Heart left ventricle (tissue), 16 donors: Measurements from ENCODE around the gene FKTN. TPM values are rescaled to one million over a fixed set of nuclear protein-coding genes. Genes with fewer than 3 reads are reported as not detected.

Experiments used
- ATAC-seq, 4 donors: fragments of 200-7000 bp; cut with Tn5 transposase; one replicate each; pipeline ENCODE4 v1.9.1; 2020 to 2022; ENCODE audit warnings: moderate library complexity in 4 of 4, mild to moderate bottlenecking in 3 of 4, moderate number of reproducible peaks in 1 of 4
- DNase-seq, 5 donors: peaks; one replicate each; pipeline ENCODE4 v3.0.0-alpha.2; 2020
- H3K27ac ChIP-seq, 12 donors: fragments of 200-600 bp; sonication (generic) in 4 of 12; one replicate each; pipeline versions ENCODE4 v1.5.0 to v1.8.0; 2016 to 2022; ENCODE audit warnings: mild to moderate bottlenecking in 2 of 12
- H3K27me3 ChIP-seq, 9 donors: fragments of 200-600 bp; sonication (generic) in 2 of 9; one replicate each; pipeline versions ENCODE4 v1.5.1 to v1.8.0; 2016 to 2022; ENCODE audit warnings: mild to moderate bottlenecking in 3 of 9
- H3K36me3 ChIP-seq, 9 donors: fragments of 200-600 bp; sonication (generic) in 2 of 9; one replicate each; pipeline versions ENCODE4 v1.5.0 to v1.8.0; 2018 to 2022; ENCODE audit warnings: mild to moderate bottlenecking in 2 of 9
- H3K4me1 ChIP-seq, 12 donors: fragments of 200-600 bp; sonication (generic) in 4 of 12; one replicate each; pipeline versions ENCODE4 v1.5.0 to v1.8.0; 2016 to 2022; ENCODE audit warnings: mild to moderate bottlenecking in 3 of 12
- H3K4me3 ChIP-seq, 12 donors: fragments of 200-600 bp; sonication (generic) in 4 of 12; one replicate each; pipeline versions ENCODE4 v1.5.0 to v1.8.0; 2017 to 2022; ENCODE audit warnings: mild to moderate bottlenecking in 9 of 12, moderate library complexity in 4 of 12
- H3K9me3 ChIP-seq, 12 donors: fragments of 200-600 bp; sonication (generic) in 4 of 12; one replicate each; pipeline versions ENCODE4 v1.5.0 to v1.8.0; 2016 to 2022; ENCODE audit warnings: mild to moderate bottlenecking in 1 of 12
- POLR2A ChIP-seq, 2 donors: fragments of 450-650 bp; IDR thresholded peaks; one replicate each; pipeline ENCODE4 v1.6.1; 2017; ENCODE audit warnings: antibody characterized with exemption in 2 of 2, mild to moderate bottlenecking in 2 of 2, moderate library complexity in 2 of 2
- WGBS, 4 donors: extraction: QIAGEN DNeasy Blood & Tissue Kit in 2 of 4; methylation state at CpG; one replicate each; pipeline versions ENCODE4 v1.1.5 to v1.1.7; 2013 to 2018; 5-methylcytosine and 5-hydroxymethylcytosine counted together
- intact Hi-C, 10 donors: fragments of 100-400 bp; cut with DNase I; formaldehyde crosslinking; loops; one replicate each; pipeline versions ENCODE4 v1.11.1 to v1.14.2; 2022
- polyA plus RNA-seq, 2 donors: library from polyadenylated mRNA; stranded (reverse); fragments of 200-250 nt; gene quantifications; one replicate each; pipeline ENCODE4 v1.2.3, GENCODE V29; 2013
- total RNA-seq, 9 donors: library from RNA; depleted of rRNA in 2 of 9; stranded (reverse); fragments of >200 nt in 2 of 9; fragmentation: NEBNext Ultra II Directional in 3 of 9; extraction: Animal tissue kit (Norgen Biotek cat#: 25700) in 3 of 9; gene quantifications; one replicate each; pipeline versions ENCODE4 v1.1.0 to v1.2.4, GENCODE V29; 2016 to 2023
- TF ChIP-seq, protein P1 (sequence below), 12 donors: fragments of 200-600 bp; sonication (generic) in 4 of 12; IDR thresholded peaks; one replicate each; pipeline versions ENCODE4 v1.5.0 to v1.8.0; 2018 to 2022; ENCODE audit warnings: antibody characterized with exemption in 12 of 12, mild to moderate bottlenecking in 5 of 12
- donor health status: ischemic (EF 13 %, LVEDD 7.1; RV severe dilation, severe dysfunction).
- donor health status: healthy with polysubstance abuse.
- donor health status: DM: no; HTN: yes; CAD: no.
- donor health status: DM: no; HTN: no; CAD: no.
- donor health status: ischemic (EF 25% LVEDD 6.9; RV normal size, moderate dysfunction).
- donor health status: ischemic (EF 25% LVEDD 5.7; RV mildly dilated, moderate dysfunction).
- donor health status: healthy.
- donor health status: DM: yes; HTN: yes; CAD: no.
- donor health status: ischemic (EF 35%, LVEDD 5.7; RV mildly dilated, moderate dysfunction).
- donor health status: nonischemic (EF 11% LVEDD 7.7; RV severe dilation, severe dysfunction).
- donor health status: DM: yes; HTN: yes; CAD: no.
- donor health status: PGD.
- donor health status: ischemic (EF 29% LVEDD 5.4; RV normal size, mild dysfunction).
- donor health status: nonischemic (EF 23%, LVEDD 6.1; RV moderate dilation, normal function).

FKTN gene
- total and polyA plus RNA-seq, 11 donors: 2.3 to 12.9 (median 6.9) TPM

DNA sequence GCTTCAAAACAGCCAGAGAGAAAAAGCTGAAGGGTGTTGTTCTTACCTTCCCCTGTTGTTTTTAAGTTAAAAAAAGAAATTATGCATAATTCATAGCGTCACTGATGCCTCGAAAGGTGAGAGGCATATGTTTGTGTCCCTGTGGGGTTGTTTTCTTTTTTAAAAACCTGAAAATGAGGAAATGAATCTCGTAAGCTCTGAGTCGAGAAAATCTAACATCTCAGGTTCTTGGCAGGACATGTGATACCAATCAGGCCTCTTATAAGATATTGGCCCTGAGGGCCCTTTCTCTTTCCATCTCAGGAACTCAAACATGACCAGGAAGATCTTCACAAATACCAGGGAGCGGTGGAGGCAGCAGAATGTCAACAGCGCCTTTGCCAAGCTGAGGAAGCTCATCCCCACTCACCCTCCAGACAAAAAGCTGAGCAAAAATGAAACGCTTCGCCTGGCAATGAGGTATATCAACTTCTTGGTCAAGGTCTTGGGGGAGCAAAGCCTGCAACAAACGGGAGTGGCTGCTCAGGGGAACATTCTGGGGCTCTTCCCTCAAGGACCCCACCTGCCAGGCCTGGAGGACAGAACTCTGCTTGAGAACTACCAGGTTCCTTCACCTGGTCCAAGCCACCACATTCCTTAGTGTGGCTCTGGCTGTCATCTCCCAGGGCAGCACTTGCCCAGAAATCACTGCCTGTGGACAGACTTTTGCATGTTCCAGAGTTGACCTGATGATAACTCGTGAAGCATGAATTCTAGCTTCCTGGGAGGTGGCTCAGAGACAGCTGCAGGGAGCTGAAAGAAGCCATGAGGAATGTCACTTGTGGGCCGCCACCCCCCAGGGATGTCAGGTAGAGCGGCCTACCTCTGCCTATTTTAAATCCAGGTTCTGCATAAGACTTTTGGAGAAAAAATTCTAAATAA, 104.5 kb downstream of the FKTN start, which contains the start of gene TAL2:
Gene TAL2, plus strand, starts transcription at position 274 of the 921 bp plus-strand sequence. Its CDS starts 40 bp downstream, at position 314.
- WGBS, 4 donors: 85 to 88% (median 86%) methylated on average over 12 of the region's 12 CpGs
- no peak for ATAC-seq
- H3K27ac ChIP-seq: no peak within 1 kb of the TSS
- intact Hi-C loops: no loop called here
- H3K9me3 ChIP-seq: no peaks in the 10 kb centered on the region
- H3K27me3 ChIP-seq: peaks cover 0 to 22% (median 0%) of the 10 kb centered on the region in 9 donors
- H3K4me1 ChIP-seq: no peaks in the 10 kb centered on the region
- no peak for DNase-seq
- no peaks in the 10 kb centered on the region for H3K36me3 ChIP-seq
- no peak within 1 kb of the TSS for H3K4me3 ChIP-seq
- TF ChIP-seq, protein P1, sequence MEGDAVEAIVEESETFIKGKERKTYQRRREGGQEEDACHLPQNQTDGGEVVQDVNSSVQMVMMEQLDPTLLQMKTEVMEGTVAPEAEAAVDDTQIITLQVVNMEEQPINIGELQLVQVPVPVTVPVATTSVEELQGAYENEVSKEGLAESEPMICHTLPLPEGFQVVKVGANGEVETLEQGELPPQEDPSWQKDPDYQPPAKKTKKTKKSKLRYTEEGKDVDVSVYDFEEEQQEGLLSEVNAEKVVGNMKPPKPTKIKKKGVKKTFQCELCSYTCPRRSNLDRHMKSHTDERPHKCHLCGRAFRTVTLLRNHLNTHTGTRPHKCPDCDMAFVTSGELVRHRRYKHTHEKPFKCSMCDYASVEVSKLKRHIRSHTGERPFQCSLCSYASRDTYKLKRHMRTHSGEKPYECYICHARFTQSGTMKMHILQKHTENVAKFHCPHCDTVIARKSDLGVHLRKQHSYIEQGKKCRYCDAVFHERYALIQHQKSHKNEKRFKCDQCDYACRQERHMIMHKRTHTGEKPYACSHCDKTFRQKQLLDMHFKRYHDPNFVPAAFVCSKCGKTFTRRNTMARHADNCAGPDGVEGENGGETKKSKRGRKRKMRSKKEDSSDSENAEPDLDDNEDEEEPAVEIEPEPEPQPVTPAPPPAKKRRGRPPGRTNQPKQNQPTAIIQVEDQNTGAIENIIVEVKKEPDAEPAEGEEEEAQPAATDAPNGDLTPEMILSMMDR (IDR thresholded peaks at IDR 0.05): no peak
- TF ChIP-seq POLR2A (IDR thresholded peaks at IDR 0.05): no peak

DNA sequence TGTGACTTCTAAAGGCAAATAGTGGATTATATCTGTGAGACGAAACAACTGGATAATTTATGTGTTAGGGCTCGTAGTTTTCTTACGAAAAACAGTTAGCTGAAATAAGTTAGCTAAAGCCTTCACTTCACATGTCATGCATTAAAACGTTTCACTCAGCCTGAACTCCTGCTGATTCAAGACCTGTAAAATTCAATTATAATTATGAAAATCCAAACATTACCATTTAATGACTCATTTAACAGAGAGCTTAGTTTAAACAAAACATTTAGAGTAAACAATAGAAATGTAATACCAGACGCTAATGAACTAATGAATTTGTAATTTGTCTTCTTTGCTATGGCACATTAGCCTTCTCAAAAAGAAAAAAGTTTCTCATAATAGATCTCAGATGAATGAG, 106.0 kb downstream of the FKTN start:
- intact Hi-C loops: no loop called here
- DNase-seq: no peak
- Histone ChIP-seq H3K36me3 (no peaks in the 10 kb centered on the region), H3K4me3 (no peak overlapping the region), H3K27ac (no peak overlapping the region), H3K9me3 (no peaks in the 10 kb centered on the region), H3K4me1 (no peaks in the 10 kb centered on the region), H3K27me3 (peaks cover 0 to 10% (median 0%) of the 10 kb centered on the region in 9 donors)
- no peak for ATAC-seq
- no peak for TF ChIP-seq POLR2A (IDR thresholded peaks at IDR 0.05)
- TF ChIP-seq, protein P1 (IDR thresholded peaks at IDR 0.05): no peak
- WGBS, 4 donors: 84 to 87% (median 86%) methylated on average over 5 of the region's 5 CpGs

DNA sequence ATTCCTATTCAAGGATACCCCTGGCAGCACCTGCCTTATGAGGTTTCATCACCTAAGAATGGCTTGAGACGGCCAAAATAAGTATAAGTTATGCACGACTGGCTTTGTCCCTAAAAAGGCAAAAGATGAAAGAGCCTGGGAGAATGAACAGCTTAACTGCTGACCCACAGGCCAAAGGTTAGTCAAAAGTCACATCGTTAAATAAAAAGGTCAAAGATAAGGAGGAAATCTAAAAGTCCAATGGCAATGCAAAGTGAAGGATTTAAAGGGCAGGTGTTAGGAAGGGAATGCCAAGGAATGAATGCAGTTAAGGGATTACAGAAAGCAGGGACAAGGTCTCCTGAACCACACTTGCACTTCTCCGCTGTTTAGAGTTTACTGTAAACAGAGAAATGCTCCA, 109.9 kb downstream of the FKTN start:
- peaks cover 0 to 7% (median 0%) of the 10 kb centered on the region in 9 donors for H3K27me3 ChIP-seq
- DNase-seq (no peak), ATAC-seq (no peak)
- H3K36me3 ChIP-seq: no peaks in the 10 kb centered on the region
- intact Hi-C loops: no loop called here
- no peak overlapping the region for H3K27ac ChIP-seq
- no peaks in the 10 kb centered on the region for H3K4me1 ChIP-seq
- no peak for TF ChIP-seq POLR2A (IDR thresholded peaks at IDR 0.05)
- TF ChIP-seq, protein P1 (IDR thresholded peaks at IDR 0.05): no peak
- H3K4me3 ChIP-seq: no peak overlapping the region
- WGBS, 4 donors: 39 to 58% (median 52%) methylated on average over 4 of the region's 4 CpGs
- no peaks in the 10 kb centered on the region for H3K9me3 ChIP-seq

DNA sequence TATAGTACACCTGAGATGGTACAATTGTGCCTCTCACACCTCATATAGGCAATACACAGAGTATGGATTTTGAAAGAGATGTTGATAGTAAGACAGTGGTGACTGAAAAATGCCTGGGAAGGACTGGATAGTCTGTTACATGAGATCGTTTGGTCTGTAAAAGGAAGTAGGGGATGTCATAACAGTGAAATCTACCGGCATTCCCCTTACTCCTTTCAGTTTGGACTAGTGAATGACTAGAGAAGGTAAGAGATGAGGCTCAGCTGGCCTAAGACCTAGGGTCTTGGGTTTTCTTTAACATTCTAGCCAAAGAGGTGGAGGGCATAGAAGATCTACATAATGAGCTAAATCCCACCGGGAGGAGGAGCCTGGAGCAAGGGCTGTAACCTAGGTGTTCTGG, 112.4 kb downstream of the FKTN start:
- H3K36me3 ChIP-seq: no peaks in the 10 kb centered on the region
- 67 to 76% (median 71%) methylated on average over 3 of the region's 3 CpGs for WGBS, 4 donors
- ATAC-seq (no peak), DNase-seq (no peak)
- no peak overlapping the region for H3K4me3 ChIP-seq
- H3K9me3 ChIP-seq: no peaks in the 10 kb centered on the region
- H3K4me1 ChIP-seq: no peaks in the 10 kb centered on the region
- no peak for TF ChIP-seq POLR2A (IDR thresholded peaks at IDR 0.05)
- TF ChIP-seq, protein P1 (IDR thresholded peaks at IDR 0.05): no peak
- intact Hi-C loops: no loop called here
- peaks cover 0 to 7% (median 0%) of the 10 kb centered on the region in 9 donors for H3K27me3 ChIP-seq
- H3K27ac ChIP-seq: no peak overlapping the region
